HS-5 (cell line): ENCODE results near the gene KRTAP10-2.

ENCODE experiments used
- DNase-seq: peaks from one replicate; pipeline ENCODE4 v3.0.0-alpha.2; 2012; ENCODE audit warnings: low read depth

KRTAP10-2 gene

DNA sequence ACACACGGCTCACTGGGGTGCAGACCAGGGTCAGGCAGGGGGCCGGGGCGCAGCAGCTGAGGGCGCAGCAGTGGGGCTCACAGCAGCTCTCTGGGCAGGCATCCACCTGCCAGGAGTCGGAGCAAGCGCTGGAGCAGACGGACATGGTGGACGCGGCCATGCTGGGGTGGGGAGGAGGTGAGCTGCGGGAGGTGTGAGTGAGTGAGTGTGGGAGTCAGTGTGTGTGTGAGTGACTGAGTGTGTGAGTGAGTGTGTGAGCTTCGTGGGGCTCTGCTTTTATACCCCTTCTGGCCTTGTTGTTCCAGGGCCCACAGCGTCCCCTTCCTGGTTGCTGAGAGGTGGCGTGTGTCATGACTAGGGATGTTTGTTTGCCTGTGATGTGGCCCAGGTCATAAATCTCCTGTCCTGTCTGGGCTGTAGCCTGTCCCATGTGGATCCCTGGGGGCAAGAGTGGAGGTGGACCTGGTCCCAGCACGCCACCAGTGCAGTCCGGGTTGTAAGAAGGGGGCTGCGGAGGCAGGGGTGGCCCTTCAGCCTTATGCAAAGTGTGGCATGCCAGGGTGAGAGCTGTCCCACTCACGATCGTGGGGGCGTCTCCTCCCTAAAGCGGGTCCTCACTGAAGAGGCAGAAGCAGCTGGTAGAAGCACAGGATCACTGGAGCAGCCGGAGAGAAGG lies 11.2 kb downstream of the KRTAP10-2 start, which contains the start of gene KRTAP10-1:
TSS of gene KRTAP10-1 (minus strand) at position 205 of the 676 bp plus-strand sequence. CDS start at position 160, 45 bp downstream.
- no peak for DNase-seq

DNA sequence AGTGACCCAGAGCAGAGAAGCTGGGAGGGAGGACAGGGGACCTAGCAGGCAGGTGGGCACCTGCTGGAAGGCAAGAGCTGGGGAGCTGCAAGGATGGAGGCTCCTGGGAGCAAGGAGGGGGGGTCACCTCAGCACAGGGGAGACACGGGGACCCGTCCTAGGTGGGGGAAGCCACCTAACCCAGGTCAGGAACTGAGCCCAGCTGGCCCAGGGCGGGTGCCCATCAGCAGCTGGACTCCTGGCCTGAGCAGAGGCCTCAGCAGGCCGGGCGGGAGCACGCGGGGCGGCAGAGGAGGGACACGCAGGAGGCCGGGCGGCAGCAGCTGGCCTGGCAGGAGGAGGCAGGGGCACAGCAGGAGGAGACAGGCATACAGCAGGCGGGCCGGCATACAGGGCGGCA lies 12.3 kb downstream of the KRTAP10-2 start:
- DNase-seq = no peak

DNA sequence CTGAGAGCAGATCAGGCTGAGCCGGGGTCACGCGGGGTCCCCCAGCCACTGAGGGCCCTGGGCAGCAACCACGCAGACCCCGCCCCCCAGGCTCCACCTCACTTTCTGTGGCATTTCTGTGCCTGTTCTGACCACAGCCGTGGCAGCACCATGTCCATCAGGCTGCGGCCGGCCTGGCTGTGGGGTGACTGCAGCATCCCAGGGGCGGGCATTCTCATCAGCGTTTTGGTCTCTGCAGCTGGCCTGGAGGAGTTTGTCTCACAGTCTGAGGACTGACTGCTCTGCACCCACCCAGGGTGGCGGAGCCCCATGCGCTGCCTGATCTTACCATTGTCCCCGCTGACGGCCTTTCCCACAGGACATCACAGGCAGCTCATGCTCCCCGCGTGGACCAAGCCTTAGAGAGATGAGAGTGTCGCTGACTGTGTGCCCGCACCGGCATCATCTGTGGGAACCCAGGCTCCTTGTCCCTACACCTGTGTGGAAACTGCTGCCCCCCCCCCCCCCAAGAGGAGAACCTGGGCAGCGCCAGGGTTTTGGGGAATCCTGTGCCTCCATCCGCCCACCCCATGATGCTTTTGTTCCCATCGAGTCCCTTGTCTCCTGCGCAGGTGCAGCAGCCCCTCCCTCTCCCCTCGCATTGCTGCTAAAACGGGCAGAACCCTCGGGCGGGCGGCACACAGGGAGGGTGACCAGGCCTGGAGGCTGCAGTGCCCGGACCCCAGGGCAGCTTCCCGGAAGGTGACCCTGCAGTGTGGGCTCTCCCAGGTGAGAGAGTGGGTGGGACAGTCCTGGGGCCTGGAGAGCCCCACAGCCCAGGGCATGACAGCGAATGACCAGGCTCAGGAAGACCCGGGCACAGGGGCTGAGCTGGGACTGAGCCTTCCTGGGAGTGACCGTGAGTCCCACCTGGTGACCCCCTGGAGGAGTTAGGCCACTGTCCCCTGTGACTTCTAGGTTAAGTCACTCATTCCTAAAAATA lies 13.1 kb downstream of the KRTAP10-2 start:
- no peak for DNase-seq

GRCh38 chr21:44535963-44536362 lies 15.3 kb downstream of the KRTAP10-2 start:
- no peak for DNase-seq

GRCh38 chr21:44534688-44535087 lies 16.6 kb downstream of the KRTAP10-2 start:
- DNase-seq = no peak

GRCh38 chr21:44533891-44534627 lies 17.2 kb downstream of the KRTAP10-2 start:
- DNase-seq = no peak

- no peak for DNase-seq
These were observed 18.0 kb downstream of the KRTAP10-2 start for GRCh38 chr21:44533121-44533890.

- no peak for DNase-seq
These were observed 18.6 kb downstream of the KRTAP10-2 start for GRCh38 chr21:44532712-44533111.

GRCh38 chr21:44531606-44532564 lies 19.4 kb downstream of the KRTAP10-2 start:
- no peak for DNase-seq

- no peak for DNase-seq
These were observed 20.3 kb downstream of the KRTAP10-2 start for GRCh38 chr21:44530903-44531605.

DNA sequence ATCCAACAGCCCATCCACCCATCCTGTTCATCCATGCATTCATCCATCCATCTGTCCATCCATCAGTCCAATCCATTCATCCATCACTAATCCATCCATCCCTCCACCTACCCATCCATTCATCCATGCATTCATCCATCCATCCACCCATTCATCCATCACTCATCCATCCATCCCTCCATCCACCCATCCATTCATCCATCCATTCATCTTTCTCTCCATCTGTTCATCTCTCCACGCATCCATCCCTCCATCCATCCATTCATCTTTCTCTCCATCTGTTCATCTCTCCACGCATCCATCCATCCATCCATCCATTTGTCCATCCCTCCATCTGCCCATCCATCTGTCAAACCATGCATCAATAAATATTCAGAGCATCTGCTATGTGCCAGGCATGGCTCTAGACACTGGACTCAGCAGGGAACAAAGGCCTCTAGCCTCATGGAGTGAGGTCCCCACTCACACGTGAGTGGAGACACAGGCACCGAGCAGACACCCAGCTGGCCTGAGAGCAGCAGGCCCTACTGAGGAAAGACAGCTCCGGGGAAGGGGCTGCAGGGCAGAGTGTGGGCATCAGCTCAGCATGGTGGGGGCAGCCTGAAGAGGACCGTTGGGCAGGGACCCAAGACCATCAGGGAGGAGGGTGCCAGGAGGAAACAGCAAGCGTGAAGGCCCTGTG lies 20.9 kb downstream of the KRTAP10-2 start:
- DNase-seq = no peak

- DNase-seq = no peak
These were observed 21.7 kb downstream of the KRTAP10-2 start for GRCh38 chr21:44529503-44530125.

DNA sequence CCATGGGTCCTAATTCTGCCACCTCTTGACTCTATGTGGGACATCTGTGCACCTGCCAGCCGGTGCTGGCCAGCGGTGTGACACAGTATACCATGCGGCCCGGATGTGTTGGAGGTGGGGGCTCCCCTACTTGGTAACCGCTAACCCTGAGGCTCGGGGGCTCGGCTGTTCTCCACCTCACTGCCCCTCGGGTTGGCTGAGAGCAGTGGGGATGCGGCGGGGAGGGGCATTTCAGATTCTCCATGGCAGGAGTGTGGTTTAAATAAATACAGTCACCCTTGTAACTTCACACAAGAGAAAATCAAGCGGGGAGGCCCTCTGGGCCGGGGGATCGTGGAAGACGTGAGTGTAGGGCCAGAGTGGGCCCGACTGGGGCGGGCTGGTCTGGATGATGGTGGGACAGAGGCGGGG lies 22.3 kb downstream of the KRTAP10-2 start:
- DNase-seq = no peak

GRCh38 chr21:44528634-44528995 lies 22.7 kb downstream of the KRTAP10-2 start:
- no peak for DNase-seq

- DNase-seq = no peak
These were observed 23.2 kb downstream of the KRTAP10-2 start for GRCh38 chr21:44527983-44528633.

DNA sequence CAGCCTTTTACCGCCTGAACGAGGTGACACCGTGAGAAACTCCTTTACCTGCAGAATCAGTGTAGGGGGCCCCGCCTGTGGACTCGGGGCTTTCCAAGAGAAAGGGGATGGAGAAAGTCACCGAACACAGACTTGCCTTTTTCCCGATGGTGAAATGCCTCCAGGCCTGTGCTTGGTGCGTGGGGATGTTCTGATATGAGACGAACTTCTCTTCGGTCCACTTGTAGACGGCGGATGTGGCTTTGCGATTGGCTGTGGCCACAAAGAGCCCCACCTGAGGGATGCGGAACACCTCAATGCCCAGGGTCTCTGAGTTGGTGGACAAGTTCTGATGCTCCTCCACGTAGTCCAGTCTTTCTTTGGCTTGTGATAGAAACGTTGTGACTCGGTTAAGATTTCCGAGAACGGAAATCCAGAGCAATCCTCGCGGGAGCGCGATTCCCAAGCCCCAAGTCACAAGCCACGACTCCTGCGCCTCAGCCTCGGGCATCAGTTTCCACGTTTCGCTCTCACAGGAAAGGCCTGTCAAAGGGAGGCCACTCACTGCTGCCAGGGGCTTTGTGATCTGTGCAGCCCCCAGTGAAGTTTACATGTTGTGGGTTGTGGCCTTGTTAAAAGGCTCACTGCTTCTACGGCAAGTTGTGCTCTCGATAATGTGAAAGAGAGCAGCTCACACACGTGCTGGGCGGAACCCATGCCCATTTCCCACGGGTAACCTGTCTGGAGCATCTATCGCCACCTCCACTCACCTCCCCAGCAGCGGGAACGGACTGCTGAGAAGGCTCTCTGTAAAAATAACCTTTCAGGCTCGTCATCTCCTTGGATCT lies 23.9 kb downstream of the KRTAP10-2 start:
- no peak for DNase-seq
